GM12892 (cell line): ENCODE data around the gene TEX35.

ENCODE experiments used
- POLR2A ChIP-seq: IDR thresholded peaks from 2 replicates; pipeline ENCODE4 v1.6.1; 2011; ENCODE audit warnings: low read depth, low read length, control low read depth
- POLR2AphosphoS5 ChIP-seq: IDR thresholded peaks from 2 replicates; pipeline ENCODE4 v1.6.1; 2011; ENCODE audit warnings: low read depth, low read length, control low read depth
- TAF1 ChIP-seq: IDR thresholded peaks from 2 replicates; pipeline ENCODE4 v1.6.1; 2011; ENCODE audit warnings: low read depth, mild to moderate bottlenecking, control low read depth, low read length, borderline replicate concordance

GRCh38 chr1:178565586-178565985, 52.7 kb downstream of the TEX35 start:
- TF ChIP-seq POLR2A (no peak), POLR2AphosphoS5 (no peak), TAF1 (no peak)
